Measurements from ENCODE around the gene CBFA2T3.

CBFA2T3 gene

GRCh38 chr16:88875703-88876234 lies 101.2 kb downstream of the CBFA2T3 start:
- no peak for DNase-seq (ENCODE audit: low read depth)

DNA sequence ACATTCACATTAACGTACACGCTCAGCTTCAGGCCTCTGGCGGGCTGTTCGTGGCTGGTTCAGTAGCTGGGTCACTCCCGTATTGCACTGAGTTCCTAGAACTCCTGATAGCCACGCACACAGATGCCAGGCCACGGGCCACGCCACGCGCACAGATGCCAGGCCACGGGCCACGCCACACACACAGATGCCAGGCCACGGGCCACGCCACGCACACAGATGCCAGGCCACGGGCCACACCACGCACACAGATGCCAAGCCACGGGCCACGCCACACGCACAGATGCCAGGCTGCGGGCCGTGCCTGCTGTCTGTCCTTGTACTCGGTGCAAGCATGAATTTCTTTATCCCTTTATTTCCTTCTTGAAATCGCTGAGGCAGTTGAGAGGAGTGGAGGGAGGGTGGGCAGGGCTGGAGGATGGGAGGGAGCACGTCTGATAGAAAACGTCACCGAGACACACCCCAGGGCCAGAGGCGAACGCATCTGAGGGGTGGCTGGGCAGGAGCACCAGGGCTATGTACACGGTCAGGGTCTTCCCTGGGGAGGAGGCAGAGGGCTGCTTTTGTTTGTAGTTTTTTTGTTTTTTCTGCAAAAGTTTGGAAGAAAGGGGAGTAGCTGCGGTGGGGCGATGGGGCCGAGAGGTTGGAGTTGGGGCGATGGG lies 101.9 kb downstream of the CBFA2T3 start:
- DNase-seq (ENCODE audit: low read depth) = no peak

- DNase-seq (ENCODE audit: low read depth) = no peak
Measured at GRCh38 chr16:88872650-88873331, 104.2 kb downstream of the CBFA2T3 start.

DNA sequence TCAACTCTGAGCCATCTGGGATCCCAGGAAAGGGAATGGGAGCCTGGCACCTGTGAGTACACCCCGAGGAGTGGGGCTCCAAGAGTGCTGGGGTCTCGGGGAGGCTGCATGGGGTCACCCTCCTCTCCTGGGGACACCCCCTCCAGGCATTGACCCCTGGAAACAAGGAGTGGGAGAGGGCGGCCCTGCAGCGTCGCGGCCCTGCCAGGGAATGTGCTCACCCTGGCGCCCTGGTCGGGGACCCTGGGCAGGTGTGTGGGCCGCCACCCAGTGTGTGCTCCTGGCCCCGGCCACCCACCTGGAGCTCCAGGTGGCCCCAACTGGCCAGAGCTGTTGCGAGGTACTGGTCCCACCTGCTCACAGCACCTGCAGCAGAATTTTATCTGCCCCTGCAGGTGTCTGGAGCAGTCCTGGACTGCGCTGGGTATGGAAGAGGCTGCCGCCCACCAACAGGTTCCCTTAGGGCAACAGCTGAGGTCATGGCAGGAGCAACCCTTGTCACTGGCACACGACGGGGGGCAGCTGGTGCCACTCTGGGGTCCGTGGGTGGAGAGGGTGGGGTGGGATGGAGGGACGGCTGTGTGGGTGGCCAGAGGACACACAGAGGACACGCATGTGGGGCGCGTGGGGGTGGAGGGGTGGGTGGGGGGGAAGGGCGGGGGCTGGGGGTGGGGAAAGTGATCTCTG lies 105.1 kb downstream of the CBFA2T3 start:
- DNase-seq (ENCODE audit: low read depth) = no peak

GRCh38 chr16:88871349-88871702 lies 105.7 kb downstream of the CBFA2T3 start:
- DNase-seq (ENCODE audit: low read depth) = no peak

DNA sequence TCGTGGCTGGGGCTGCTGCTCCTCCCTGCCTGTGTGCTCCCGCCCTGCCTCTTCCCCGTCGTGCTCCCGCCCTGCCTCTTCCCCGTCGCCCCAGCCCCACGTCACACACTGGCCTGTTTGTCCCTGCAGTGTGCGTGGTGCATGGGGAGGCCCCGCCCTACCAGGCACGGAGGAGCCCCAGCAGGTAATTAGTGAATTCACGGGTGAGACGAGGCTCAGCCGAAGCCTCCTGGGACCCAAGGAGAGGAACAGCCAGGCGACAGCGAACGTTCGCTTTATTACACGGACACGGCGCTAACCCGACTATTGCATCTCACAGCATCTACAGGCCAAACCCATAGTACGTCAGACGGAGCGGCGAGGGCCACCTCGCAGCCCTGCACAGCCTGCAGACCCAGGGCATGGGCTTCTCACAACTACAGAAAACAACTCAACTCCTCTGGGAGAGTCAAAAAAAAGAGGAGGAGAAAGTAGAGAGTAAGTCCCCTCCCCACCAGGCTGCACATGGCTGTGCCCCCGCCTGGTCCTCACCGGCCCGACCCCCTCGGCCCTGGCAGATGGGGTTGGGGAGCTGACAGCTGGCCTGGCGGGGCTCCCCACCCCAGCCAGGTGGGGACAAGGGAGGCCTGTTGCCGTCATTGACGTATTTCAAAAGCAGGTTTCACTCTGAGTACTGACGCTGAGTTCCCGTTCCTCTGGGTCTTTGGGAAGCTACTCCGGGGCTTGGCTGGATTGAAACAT lies 106.2 kb downstream of the CBFA2T3 start:
- no peak for DNase-seq (ENCODE audit: low read depth)

DNA sequence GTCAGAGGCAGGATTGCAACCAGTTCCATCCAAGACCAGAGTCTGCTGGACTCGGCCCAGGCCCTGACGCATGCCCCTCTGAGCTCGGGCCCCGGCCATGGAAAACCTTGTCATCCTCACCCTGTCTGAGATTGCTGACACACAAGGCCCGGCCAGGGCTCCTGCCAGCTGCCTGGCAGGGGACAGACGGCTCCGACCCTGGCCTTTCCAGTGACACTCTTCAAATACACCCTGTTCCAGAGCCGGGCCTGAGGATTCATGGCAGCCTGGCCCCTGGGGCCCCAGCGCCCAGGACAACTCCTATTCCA lies 107.4 kb downstream of the CBFA2T3 start:
- no peak for DNase-seq (ENCODE audit: low read depth)

- no peak for DNase-seq (ENCODE audit: low read depth)
Measured at GRCh38 chr16:88868974-88869672, 107.9 kb downstream of the CBFA2T3 start.

GRCh38 chr16:88867581-88868246 lies 109.3 kb downstream of the CBFA2T3 start:
- DNase-seq (ENCODE audit: low read depth) = no peak

- no peak for DNase-seq (ENCODE audit: low read depth)
Measured at GRCh38 chr16:88866151-88866920, 110.7 kb downstream of the CBFA2T3 start, which contains the start of gene PABPN1L. Gene PABPN1L (minus strand): TSS chr16:88866660. CDS start chr16:88866606, 54 bp downstream.

DNA sequence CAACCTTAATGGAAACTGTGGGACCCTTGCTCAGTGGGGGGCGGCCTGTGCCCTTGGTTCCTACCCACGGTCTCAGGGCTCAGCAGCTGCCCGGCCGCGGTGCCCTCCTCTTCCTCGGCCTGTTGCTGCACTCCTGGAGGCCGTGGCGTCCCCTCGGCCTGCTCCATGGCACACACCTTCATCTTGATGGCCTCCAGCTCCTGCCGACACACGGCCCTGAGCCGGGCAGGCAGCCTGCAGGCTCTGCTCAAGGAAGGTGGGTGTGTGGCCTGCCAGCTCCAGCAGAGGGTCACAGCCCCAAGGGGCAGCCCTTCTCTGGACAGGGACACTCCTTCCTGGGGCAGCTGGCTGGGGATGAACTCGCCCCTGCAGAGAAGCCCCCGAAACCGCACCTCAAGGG lies 111.3 kb downstream of the CBFA2T3 start:
- no peak for DNase-seq (ENCODE audit: low read depth)

DNA sequence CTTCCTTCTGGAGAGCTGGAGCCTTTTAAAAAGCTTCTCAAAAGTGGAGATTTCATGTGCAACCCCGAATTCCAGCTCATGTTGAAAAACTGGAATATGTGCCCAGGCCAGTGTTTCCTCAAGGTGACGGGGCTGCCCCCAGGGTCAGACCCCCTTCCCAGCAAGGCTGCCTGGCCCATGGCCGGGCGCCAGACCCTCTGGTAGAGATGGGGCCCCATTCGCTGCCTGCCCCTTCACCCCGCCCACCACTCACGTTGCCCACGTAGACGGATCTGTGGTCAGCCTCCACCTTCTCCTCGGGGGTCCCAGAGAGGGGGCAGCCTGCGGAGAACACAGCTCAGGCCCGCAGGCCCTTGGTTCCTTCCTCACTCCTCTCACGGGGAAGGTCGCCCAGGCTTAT lies 111.7 kb downstream of the CBFA2T3 start:
- no peak for DNase-seq (ENCODE audit: low read depth)

DNA sequence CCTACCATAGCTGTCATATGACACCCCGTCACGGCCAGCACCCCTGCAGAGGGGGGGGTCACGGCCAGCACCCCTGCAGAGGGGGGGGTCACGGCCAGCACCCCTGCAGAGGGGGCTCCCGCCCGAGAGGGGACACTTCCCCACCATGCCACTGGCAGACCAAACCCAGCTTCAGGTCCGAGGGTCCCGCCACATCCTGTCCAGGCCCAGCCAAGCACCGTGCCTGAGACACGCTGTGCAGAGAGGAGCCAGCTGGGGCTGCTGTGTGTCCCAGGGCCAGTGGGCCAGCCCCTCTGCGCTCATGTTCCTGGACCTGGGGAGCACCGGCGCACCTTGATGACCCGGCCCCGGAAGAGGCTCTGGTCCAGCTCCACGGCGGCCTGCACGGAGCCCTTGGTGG lies 112.5 kb downstream of the CBFA2T3 start:
- no peak for DNase-seq (ENCODE audit: low read depth)

DNA sequence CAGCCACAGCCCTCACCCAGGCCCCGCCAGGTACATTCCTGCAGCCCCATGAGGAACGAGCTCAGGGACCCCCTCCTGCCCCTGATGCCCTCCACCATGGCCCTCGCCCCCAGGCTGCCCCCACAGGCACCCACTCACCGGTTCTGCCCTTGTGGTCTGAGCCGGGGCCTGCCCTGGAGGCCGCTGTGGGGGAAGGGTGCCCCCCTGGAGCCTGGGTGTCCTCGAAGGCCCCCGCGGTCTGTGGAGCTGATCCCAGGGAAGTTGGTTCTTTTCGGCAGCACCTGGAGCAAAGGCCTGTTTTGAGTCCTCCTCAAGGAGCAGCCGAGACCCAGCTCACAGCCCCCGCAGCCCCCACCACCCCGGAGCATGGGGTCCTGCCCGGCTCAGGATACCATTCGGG lies 112.9 kb downstream of the CBFA2T3 start:
- no peak for DNase-seq (ENCODE audit: low read depth)

DNA sequence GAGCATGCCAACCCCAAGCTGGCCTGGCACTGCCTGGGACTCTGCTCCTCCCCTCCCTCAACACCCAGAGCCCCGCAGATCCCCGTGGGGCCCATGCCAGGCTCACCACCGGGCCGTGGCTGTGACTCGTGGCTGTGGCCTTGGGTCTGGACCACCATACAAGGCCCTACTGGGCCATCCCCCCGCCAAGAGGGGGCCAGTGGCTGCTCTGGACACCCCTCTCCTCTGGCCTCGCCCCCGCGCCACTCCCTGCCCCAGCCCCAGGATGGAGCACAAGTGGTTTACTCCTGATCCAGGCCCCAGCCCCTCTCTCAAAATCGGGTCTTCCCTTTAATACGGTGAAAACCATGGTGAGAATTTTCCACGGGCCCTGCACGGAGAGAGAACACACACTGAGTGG lies 113.6 kb downstream of the CBFA2T3 start:
- DNase-seq (ENCODE audit: low read depth) = no peak

DNA sequence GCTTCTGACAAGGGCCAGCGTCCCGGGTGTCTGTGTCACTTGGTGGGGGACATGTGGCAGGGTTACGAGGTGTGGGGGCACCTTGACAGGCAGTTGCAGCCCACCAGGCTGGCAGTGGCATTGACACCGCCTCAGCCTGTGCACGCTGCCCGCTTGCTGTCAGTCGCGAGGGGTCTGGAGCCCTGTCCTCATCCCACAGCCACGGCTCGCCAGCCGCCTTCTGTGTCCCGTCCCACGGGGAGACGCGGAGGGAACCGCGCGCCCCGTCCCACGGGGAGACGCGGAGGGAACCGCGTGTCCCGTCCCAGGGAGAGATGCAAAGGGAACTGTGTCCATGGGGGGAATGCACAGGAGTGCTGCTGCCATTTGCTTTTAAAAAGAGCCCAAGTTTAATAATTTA lies 114.0 kb downstream of the CBFA2T3 start:
- no peak for DNase-seq (ENCODE audit: low read depth)

DNA sequence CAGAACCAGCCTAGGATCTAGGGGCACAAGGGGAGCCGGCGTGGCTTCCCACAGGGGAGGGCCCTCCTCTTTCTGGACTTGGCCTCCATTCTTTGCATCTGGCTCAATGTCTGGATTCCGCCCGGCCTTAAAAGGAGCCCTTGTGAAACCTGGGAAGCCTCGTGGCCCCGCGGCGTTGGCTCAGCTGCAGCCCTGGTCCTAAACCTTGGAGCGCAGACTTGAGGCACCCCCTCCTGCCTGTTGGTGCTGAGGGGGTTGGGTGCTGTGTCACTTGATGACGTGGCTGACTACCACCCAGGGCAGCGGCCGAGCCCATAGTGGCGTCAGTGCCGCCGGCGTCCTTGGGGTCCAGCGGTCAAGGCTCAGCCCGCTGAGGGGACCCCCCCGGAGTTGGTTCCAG lies 115.6 kb downstream of the CBFA2T3 start:
- no peak for DNase-seq (ENCODE audit: low read depth)

DNA sequence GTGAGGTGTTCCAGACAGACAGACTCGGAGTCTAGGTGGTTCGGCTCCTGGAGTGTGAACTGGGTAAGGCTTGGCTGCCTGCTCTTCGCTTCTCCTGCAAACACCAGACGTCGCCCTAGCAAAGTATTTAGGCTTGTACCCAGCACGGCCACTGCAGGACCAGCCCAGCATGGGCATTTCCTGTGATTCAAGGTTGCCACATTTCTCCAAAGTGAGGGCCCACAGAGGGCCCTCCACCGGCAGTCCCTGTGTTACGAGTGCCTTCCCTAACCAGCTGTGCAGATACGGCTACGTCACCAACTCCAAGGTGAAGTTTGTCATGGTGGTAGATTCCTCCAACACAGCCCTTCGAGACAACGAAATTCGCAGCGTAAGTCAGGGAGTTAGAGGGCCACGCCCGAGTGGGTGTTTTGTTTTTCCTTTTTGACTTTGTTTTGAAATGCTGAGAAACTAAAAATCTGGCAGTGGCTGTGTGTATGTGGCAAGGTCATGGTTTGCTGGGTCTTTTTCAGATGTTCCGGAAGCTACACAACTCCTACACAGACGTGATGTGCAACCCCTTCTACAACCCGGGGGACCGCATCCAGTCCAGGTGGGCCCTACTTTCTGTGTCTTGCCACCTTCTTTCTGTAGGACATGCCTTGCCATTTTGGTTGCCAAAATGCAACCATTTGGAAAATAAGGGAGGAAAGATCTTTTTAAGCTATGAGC lies 117.5 kb downstream of the CBFA2T3 start:
- DNase-seq (ENCODE audit: low read depth) = no peak

DNA sequence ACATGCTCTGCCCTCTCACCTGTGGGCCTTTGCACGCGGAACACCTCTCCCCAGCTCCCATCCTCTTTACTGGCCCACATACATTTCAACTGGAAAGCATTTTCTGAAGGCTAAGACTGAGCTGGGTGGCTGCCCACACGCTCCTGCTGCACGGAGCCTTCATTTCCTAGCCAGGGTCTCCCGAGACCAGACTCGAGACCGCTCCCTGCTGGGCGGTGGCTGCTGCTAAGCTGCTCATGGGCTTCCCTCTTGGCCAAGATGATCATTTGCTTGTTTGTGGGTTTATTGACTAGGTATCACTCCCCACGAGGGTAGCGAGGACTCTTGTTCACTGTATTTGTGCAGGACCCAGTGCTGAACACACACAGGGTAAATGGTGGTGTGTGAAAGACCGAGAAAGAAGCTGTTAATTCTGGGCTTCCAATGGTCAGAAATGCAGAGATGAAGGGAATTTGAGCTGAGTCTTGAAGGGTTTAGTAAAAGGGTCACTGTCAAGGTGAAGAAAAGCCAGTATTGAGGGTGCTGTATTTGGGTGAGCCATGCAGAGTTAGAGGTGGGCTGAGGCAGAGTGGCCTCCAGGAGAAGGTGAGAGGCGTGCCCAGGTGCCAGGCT lies 119.2 kb downstream of the CBFA2T3 start:
- DNase-seq (ENCODE audit: low read depth) = peak; percentile 72

Data from EH (cell line).